DMS153 treated with DMSO at 0.1 percent for 48 hours (cell line): ENCODE measurements around the gene URB1.
"Not testable (repeated sequence)": the region's sequence is repeated elsewhere in the genome, so short reads cannot be mapped to it uniquely, and the experiment has no call there.

Experiments used
- DNase-seq: peaks from one replicate; lab custom pipeline; 2025; ENCODE audit not compliant: unreplicated experiment; lab: John Stamatoyannopoulos, UW

Gene URB1

GRCh38 chr21:32411350-32412161 lies 18.7 kb upstream of the URB1 start:
- DNase-seq, result peak; percentile 23

GRCh38 chr21:32410916-32411315 lies 18.1 kb upstream of the URB1 start:
- DNase-seq, result no peak

- no peak for DNase-seq
These were observed 17.5 kb upstream of the URB1 start for GRCh38 chr21:32410291-32410690.

- no peak for DNase-seq
These were observed 13.6 kb upstream of the URB1 start for GRCh38 chr21:32406405-32406804.

- DNase-seq, result peak; percentile 9
These were observed 10.5 kb upstream of the URB1 start for GRCh38 chr21:32403201-32403777.

- DNase-seq, result peak; percentile 30
These were observed 827 bp upstream of the URB1 start for GRCh38 chr21:32393677-32394001.

GRCh38 chr21:32392299-32392879 lies 423 bp downstream of the URB1 start:
- DNase-seq, result no peak

- no peak for DNase-seq
These were observed 1.1 kb downstream of the URB1 start for GRCh38 chr21:32391755-32392154.

GRCh38 chr21:32390537-32391224 lies 2.1 kb downstream of the URB1 start:
- DNase-seq, result not testable (repeated sequence)

GRCh38 chr21:32389337-32390015 lies 3.3 kb downstream of the URB1 start:
- no peak for DNase-seq

GRCh38 chr21:32388306-32388705 lies 4.5 kb downstream of the URB1 start:
- DNase-seq, result no peak

GRCh38 chr21:32387151-32387550 lies 5.7 kb downstream of the URB1 start:
- no peak for DNase-seq

GRCh38 chr21:32386195-32386870 lies 6.5 kb downstream of the URB1 start:
- no peak for DNase-seq

- no peak for DNase-seq
These were observed 9.0 kb downstream of the URB1 start for GRCh38 chr21:32383812-32384211.

GRCh38 chr21:32382108-32382644 lies 10.6 kb downstream of the URB1 start:
- DNase-seq, result peak; percentile 73

- no peak for DNase-seq
These were observed 11.2 kb downstream of the URB1 start for GRCh38 chr21:32381571-32381970.

- DNase-seq, result no peak
These were observed 11.9 kb downstream of the URB1 start for GRCh38 chr21:32380940-32381339.

- no peak for DNase-seq
These were observed 13.9 kb downstream of the URB1 start for GRCh38 chr21:32378956-32379355.

- no peak for DNase-seq
These were observed 14.8 kb downstream of the URB1 start for GRCh38 chr21:32377991-32378390.

- no peak for DNase-seq
These were observed 15.3 kb downstream of the URB1 start for GRCh38 chr21:32377506-32377905.
